GM23338 (cell line): ENCODE results near the gene EFCAB10. TPM values are rescaled to one million over a fixed set of nuclear protein-coding genes. Genes with fewer than 3 reads are reported as not detected.
A peak's percentile ranks its signal among the peaks of the same experiment; 100 is the strongest.

ENCODE experiments used
- ATAC-seq: fragments of 200-7000 bp; cut with Tn5 transposase; 3 replicates; pipeline ENCODE4 v1.9.1; 2020
- DNase-seq: peaks from one replicate; pipeline ENCODE4 v3.0.0-alpha.2; 2015; ENCODE audit warnings: low spot score
- H2AFZ ChIP-seq: fragments of 200-600 bp; sonication (generic); 2 replicates; pipeline ENCODE4 v1.8.0; 2016; ENCODE audit warnings: antibody characterized with exemption, mild to moderate bottlenecking, moderate library complexity
- H3F3A ChIP-seq: fragments of 200-600 bp; sonication (generic); replicated peaks from 2 replicates; pipeline ENCODE4 v1.8.0; 2017; ENCODE audit warnings: antibody characterized with exemption, mixed run types, low read depth
- H3K27ac ChIP-seq: fragments of 200-600 bp; sonication (generic); 2 replicates; pipeline ENCODE4 v1.6.1; 2016; ENCODE audit warnings: low read depth
- H3K27me3 ChIP-seq: fragments of 200-600 bp; sonication (generic); 2 replicates; pipeline ENCODE4 v1.8.0; 2016; ENCODE audit warnings: mild to moderate bottlenecking, mixed run types, moderate library complexity; ENCODE audit not compliant: insufficient read depth
- H3K36me3 ChIP-seq: fragments of 200-600 bp; sonication (generic); 2 replicates; pipeline ENCODE4 v1.8.0; 2016; ENCODE audit warnings: mild to moderate bottlenecking; ENCODE audit not compliant: insufficient read depth
- H3K4me1 ChIP-seq: fragments of 200-600 bp; sonication (generic); 2 replicates; pipeline ENCODE4 v1.8.0; 2016; ENCODE audit warnings: mild to moderate bottlenecking, moderate library complexity; ENCODE audit not compliant: insufficient read depth
- H3K4me2 ChIP-seq: fragments of 200-600 bp; sonication (generic); 2 replicates; pipeline ENCODE4 v1.7.1; 2017; ENCODE audit warnings: mixed run types
- H3K4me3 ChIP-seq: fragments of 200-600 bp; sonication (generic); 2 replicates; pipeline ENCODE4 v1.6.1; 2016; ENCODE audit warnings: mixed run types
- H3K79me2 ChIP-seq: fragments of 200-600 bp; sonication (generic); replicated peaks from 2 replicates; pipeline ENCODE4 v1.8.0; 2017; ENCODE audit warnings: mild to moderate bottlenecking; ENCODE audit not compliant: insufficient read depth
- H3K9me2 ChIP-seq: fragments of 200-600 bp; sonication (generic); 2 replicates; pipeline ENCODE4 v1.8.0; 2017; ENCODE audit not compliant: insufficient read depth
- H4K20me1 ChIP-seq: fragments of 200-600 bp; sonication (generic); replicated peaks from 2 replicates; pipeline ENCODE4 v1.8.0; 2017; ENCODE audit warnings: mild to moderate bottlenecking; ENCODE audit not compliant: insufficient read depth
- H3K27ac Mint-ChIP-seq: 2 replicates; pipeline ENCODE4 v1.8.0; 2020; ENCODE audit warnings: inconsistent platforms, mild to moderate bottlenecking, moderate library complexity, mixed read lengths
- H3K27me3 Mint-ChIP-seq: 3 replicates; pipeline ENCODE4 v1.8.0; 2022; ENCODE audit warnings: low read depth, mild to moderate bottlenecking, moderate library complexity, mixed read lengths, inconsistent platforms; ENCODE audit not compliant: insufficient read depth, poor library complexity
- H3K36me3 Mint-ChIP-seq: 3 replicates; pipeline ENCODE4 v1.8.0; 2021; ENCODE audit warnings: low read depth, mild to moderate bottlenecking, inconsistent platforms, moderate library complexity, mixed read lengths
- H3K4me1 Mint-ChIP-seq: 3 replicates; pipeline ENCODE4 v1.8.0; 2020; ENCODE audit warnings: mild to moderate bottlenecking, inconsistent platforms, mixed read lengths
- H3K4me3 Mint-ChIP-seq: 3 replicates; pipeline ENCODE4 v1.8.0; 2021; ENCODE audit warnings: moderate library complexity, mild to moderate bottlenecking, inconsistent platforms, mixed read lengths
- H3K9me3 Mint-ChIP-seq: 3 replicates; pipeline ENCODE4 v1.8.0; 2020; ENCODE audit warnings: moderate library complexity, mild to moderate bottlenecking, inconsistent platforms, mixed read lengths
- CREB1 ChIP-seq: fragments of 250-450 bp; sonication (Bioruptor Pico); IDR thresholded peaks from 2 replicates; pipeline ENCODE4 v1.5.0; 2020; ENCODE audit warnings: low read depth, mild to moderate bottlenecking, moderate library complexity
- CTCF ChIP-seq, 2 experiments: fragments of 200-600 bp in 1 of 2; sonication (generic) in 1 of 2; conservative IDR thresholded peaks; 2 replicates each; pipeline versions ENCODE4 v1.5.1 to v1.6.1; 2016 to 2017; ENCODE audit warnings: antibody characterized with exemption in 2 of 2, low read depth in 2 of 2, mild to moderate bottlenecking in 2 of 2, moderate library complexity in 1 of 2
- ETS1 ChIP-seq: IDR thresholded peaks from 2 replicates; pipeline ENCODE4 v1.6.1; 2016; ENCODE audit warnings: antibody characterized with exemption
- EZH2 ChIP-seq: fragments of 200-600 bp; sonication (generic); IDR thresholded peaks from one replicate; pipeline ENCODE4 v1.8.0; 2017; ENCODE audit warnings: antibody characterized with exemption, mild to moderate bottlenecking, low read depth; ENCODE audit not compliant: unreplicated experiment
- JUNB ChIP-seq: IDR thresholded peaks from one replicate; pipeline ENCODE4 v1.6.1; 2016; ENCODE audit warnings: antibody characterized with exemption; ENCODE audit not compliant: unreplicated experiment
- NANOG ChIP-seq: IDR thresholded peaks from 2 replicates; pipeline ENCODE4 v1.6.1; 2016; ENCODE audit warnings: antibody characterized with exemption, borderline replicate concordance
- POLR2AphosphoS5 ChIP-seq: IDR thresholded peaks from 2 replicates; pipeline ENCODE4 v1.6.1; 2016; ENCODE audit warnings: antibody characterized with exemption, low read depth
- STAT1 ChIP-seq: IDR thresholded peaks from one replicate; pipeline ENCODE4 v1.6.1; 2016; ENCODE audit warnings: antibody characterized with exemption; ENCODE audit not compliant: unreplicated experiment
- ZNF331 ChIP-seq: fragments of 250-450 bp; sonication (Bioruptor Pico); IDR thresholded peaks from 2 replicates; pipeline ENCODE4 v1.5.0; 2020; ENCODE audit warnings: low read depth, mild to moderate bottlenecking, moderate library complexity
- ZNF462 ChIP-seq: fragments of 250-450 bp; sonication (Bioruptor Pico); IDR thresholded peaks from 2 replicates; pipeline ENCODE4 v1.5.0; 2020; ENCODE audit warnings: mild to moderate bottlenecking, moderate library complexity
- polyA plus RNA-seq: library from polyadenylated mRNA; unstranded; fragments of >200 nt; fragmentation: Nextera tagmentation; extraction: Ambion mirVana; gene quantifications from 2 replicates; pipeline ENCODE4 v1.2.1, GENCODE V29; 2016
- total RNA-seq: library from RNA; depleted of rRNA; stranded (reverse); fragments of >200 nt; shearing (Covaris generic); gene quantifications from 2 replicates; pipeline ENCODE4 v1.2.3, GENCODE V29; 2014

EFCAB10 gene
- total and polyA plus RNA-seq, 2 experiments from 2014 or later, result 4.7 to 10.3 TPM

- Histone ChIP-seq H4K20me1 (0 out of 2 replicates have a peak, but pooled peaks cover 14% of the 10 kb centered on the region), H3K9me2 (no peaks in the 10 kb centered on the region), H3K27me3 (no peaks in the 10 kb centered on the region), H2AFZ (no peak overlapping the region), H3K27ac (no peak overlapping the region), H3F3A (peaks cover 6% of the 10 kb centered on the region; the same call in 1 of the 2 replicates), H3K4me2 (no peak overlapping the region), H3K79me2 (peaks cover 4% of the 10 kb centered on the region; the same call in 1 of the 2 replicates), H3K4me1 (peaks cover 9% of the 10 kb centered on the region; the same call in 1 of the 2 replicates), H3K4me3 (no peak overlapping the region), H3K36me3 (peaks cover 16% of the 10 kb centered on the region)
- Mint-ChIP-seq H3K4me3 (no peak overlapping the region), H3K4me1 (peaks cover 23% of the 10 kb centered on the region), H3K27ac (no peak overlapping the region), H3K9me3 (no peaks in the 10 kb centered on the region), H3K36me3 (peaks cover 98% of the 10 kb centered on the region), H3K27me3 (peaks cover 4% of the 10 kb centered on the region)
- ATAC-seq (no peak), DNase-seq (no peak)
- TF ChIP-seq ZNF331 (CRISPR knock-in tag) (no peak), CREB1 (CRISPR knock-in tag) (no peak), NANOG (no peak), POLR2AphosphoS5 (no peak)
Observed at GRCh38 chr7:105619590-105619989, 38.3 kb upstream of the EFCAB10 start.

GRCh38 chr7:105618016-105618296 is 36.7 kb upstream of the EFCAB10 start:
- Mint-ChIP-seq H3K27ac (peak overlapping the region; percentile 58), H3K4me3 (no peak overlapping the region), H3K36me3 (peaks cover 99% of the 10 kb centered on the region), H3K9me3 (no peaks in the 10 kb centered on the region), H3K27me3 (peaks cover 6% of the 10 kb centered on the region), H3K4me1 (peaks cover 34% of the 10 kb centered on the region)
- Histone ChIP-seq H3K27me3 (no peaks in the 10 kb centered on the region), H3K4me2 (no peak overlapping the region), H2AFZ (no peak overlapping the region), H3K4me3 (no peak overlapping the region), H3K79me2 (peaks cover 4% of the 10 kb centered on the region; the same call in 1 of the 2 replicates), H3K9me2 (no peaks in the 10 kb centered on the region), H4K20me1 (0 out of 2 replicates have a peak, but pooled peaks cover 14% of the 10 kb centered on the region), H3K27ac (peak overlapping the region; percentile 81; the same call in 1 of the 2 replicates), H3K4me1 (peaks cover 9% of the 10 kb centered on the region; the same call in 1 of the 2 replicates), H3F3A (peaks cover 6% of the 10 kb centered on the region; the same call in 1 of the 2 replicates), H3K36me3 (peaks cover 19% of the 10 kb centered on the region)
- ATAC-seq (no peak; the same call in 2 of the 3 replicates), DNase-seq (no peak)
- TF ChIP-seq ZNF331 (CRISPR knock-in tag), result no peak
- no peak for TF ChIP-seq CREB1 (CRISPR knock-in tag)
- no peak for TF ChIP-seq POLR2AphosphoS5
- no peak for TF ChIP-seq STAT1
- TF ChIP-seq JUNB, result no peak
- TF ChIP-seq ZNF462 (CRISPR knock-in tag), result no peak
- TF ChIP-seq CTCF (conservative IDR thresholded peaks at IDR 0.05; ENCODE audit: low read depth in 2 of 2), result no peak
- TF ChIP-seq ETS1, result no peak
- no peak for TF ChIP-seq EZH2
